Bone marrow (tissue), 2 donors: Measurements from ENCODE around the gene SLC9A3.

Experiments used
- DNase-seq, 2 donors: peaks; one replicate each; lab custom pipeline; 2025; lab: John Stamatoyannopoulos, UW

SLC9A3 gene

DNA sequence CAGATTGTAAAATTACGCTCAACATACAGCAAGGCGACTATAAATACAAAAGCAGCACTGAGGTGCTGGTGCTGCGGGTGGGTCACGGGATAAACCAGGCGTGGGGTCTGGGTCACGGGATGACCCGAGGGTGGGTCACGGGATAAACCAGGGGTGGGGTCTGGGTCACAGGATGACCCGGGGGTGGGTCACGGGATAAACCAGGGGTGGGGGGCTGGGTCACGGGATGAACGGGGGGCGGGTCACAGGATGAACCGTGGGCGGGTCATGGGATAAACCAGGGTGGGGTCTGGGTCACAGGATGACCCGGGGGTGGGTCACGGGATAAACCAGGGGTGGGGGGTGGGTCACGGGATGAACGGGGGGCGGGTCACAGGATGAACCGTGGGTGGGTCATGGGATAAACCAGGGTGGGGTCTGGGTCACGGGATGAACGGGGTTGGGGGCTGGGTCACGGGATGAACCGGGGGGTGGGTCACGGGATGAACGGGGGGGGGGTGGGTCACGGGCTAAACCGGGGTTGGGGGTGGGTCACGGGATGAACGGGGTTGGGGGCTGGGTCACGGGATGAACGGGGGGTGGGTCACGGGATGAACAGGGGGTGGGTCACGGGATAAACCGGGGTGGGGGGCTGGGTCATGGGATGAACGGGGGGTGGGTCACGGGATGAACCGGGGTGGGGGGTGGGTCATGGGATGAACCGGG lies 30.2 kb upstream of the SLC9A3 start:
- no peak for DNase-seq

DNA sequence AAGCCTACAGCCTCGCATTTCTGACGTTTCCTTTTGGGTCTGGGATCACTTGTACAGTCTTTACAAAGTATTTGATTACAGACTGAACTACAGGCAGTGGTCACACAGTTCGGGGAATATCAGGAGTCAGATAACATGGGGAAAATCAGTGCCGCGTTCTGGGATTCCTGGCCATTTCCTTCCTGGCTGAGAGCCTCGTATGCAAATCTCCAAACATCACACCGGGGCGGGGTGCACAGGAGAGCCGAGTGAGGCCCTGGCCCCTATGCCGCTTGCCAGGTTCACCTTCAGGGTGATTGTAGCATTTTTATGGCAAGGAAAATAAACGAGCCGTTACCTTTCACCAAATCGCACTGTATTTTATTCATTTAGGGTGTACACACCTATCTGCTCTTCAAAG lies 29.6 kb upstream of the SLC9A3 start:
- no peak for DNase-seq

DNA sequence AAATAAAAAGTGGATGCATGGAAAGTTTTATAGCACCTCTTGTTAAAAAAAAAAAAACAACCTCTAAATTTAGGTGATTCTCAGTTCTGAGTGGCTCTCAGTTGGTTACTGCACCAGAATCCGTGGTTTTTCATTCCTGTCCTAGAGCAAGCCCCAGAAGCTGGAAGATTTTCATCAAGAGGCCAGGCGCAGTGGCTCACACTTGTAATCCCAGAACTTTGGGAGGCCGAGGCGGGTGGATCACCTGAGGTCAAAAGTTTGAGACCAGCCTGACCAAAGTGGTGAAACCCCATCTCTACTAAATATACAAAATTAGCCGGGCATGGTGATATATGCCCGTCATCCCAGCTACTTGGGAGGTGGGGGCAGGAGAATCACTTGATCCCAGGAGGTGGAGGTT lies 27.2 kb upstream of the SLC9A3 start:
- no peak for DNase-seq

DNA sequence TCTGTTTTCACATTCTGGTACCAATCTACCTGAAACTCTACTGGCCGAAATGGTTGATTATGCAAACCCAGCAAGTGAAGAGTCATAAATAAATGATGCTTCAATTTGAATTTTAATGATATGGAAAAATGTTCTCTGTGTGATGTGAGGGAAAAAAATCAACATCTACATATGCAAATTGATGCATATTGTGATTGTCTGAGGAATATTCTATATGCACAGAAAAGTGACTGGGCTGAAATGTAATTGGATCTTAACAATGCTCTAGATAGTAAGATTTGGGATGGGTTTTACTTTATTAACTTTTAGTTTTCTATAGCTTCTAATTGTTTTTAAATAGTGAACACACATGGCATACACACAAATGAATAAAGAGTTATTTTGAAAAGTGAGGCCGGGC lies 25.0 kb upstream of the SLC9A3 start:
- DNase-seq, result no peak

GRCh38 chr5:548256-548655 lies 24.0 kb upstream of the SLC9A3 start:
- no peak for DNase-seq

- DNase-seq, result no peak
These were observed 23.1 kb upstream of the SLC9A3 start for GRCh38 chr5:547086-547924.

- no peak for DNase-seq
These were observed 22.2 kb upstream of the SLC9A3 start for GRCh38 chr5:546376-546908.

DNA sequence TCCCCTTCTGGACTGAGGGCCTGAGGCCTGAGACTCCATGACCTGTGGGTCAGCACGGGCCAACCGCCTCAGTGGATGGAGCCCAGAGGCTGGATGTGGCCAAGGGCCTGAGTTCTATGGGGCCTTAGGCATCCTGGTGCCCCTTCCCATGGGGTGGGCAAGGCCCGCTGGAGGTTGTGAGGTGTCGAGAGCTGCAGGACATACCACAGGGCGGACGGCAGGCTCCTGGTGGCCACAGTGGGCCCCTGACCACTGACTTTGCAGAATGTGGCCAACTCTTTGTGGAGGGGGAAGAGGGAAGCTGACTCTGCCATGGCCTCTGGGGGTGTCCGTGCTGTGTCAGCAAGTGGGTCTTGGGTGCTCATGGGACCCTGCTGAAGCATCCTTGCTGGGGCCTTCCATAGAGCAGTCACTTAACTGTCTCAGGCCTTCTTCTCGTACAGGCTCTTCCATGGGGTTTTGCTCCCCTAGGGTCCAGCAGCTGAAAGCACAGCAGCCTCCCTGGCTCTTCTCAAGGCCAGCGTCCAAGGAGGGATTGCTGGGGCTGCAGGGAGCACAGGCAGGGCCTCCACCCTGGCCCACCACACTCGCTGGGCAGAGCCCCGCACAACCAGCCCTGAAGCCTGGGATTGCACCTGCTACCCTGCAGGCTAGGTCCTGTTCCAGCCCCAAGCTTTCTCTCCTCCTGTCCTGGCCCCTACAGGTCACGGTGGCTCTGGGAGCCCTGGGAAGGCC lies 21.6 kb upstream of the SLC9A3 start:
- DNase-seq, result no peak

- no peak for DNase-seq
These were observed 20.6 kb upstream of the SLC9A3 start for GRCh38 chr5:544675-545355.

- peak in 1 of 2 donors; percentile 52 for DNase-seq
These were observed 19.8 kb upstream of the SLC9A3 start for GRCh38 chr5:543755-544674.

DNA sequence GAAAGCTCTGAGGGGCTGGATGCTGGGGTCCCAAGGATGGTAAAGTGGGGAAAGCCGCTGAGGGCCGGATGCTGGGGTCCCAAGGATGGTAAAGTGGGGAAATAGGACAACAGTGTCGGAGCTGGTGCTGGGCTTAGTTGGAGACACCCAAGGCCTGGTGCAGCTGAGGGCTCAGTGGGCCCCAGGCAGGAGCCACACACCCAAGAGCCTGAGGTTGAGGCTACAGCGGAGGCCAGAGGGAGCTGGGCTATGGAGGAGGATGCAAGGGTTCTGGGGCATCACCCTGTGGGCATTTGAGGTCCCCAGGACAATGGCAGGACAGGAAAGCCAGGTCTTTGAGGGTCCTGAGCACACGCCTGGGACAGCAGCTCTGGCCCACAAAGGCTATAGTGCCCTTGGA lies 19.1 kb upstream of the SLC9A3 start:
- DNase-seq, result no peak

GRCh38 chr5:542319-543311 lies 18.4 kb upstream of the SLC9A3 start:
- no peak for DNase-seq

DNA sequence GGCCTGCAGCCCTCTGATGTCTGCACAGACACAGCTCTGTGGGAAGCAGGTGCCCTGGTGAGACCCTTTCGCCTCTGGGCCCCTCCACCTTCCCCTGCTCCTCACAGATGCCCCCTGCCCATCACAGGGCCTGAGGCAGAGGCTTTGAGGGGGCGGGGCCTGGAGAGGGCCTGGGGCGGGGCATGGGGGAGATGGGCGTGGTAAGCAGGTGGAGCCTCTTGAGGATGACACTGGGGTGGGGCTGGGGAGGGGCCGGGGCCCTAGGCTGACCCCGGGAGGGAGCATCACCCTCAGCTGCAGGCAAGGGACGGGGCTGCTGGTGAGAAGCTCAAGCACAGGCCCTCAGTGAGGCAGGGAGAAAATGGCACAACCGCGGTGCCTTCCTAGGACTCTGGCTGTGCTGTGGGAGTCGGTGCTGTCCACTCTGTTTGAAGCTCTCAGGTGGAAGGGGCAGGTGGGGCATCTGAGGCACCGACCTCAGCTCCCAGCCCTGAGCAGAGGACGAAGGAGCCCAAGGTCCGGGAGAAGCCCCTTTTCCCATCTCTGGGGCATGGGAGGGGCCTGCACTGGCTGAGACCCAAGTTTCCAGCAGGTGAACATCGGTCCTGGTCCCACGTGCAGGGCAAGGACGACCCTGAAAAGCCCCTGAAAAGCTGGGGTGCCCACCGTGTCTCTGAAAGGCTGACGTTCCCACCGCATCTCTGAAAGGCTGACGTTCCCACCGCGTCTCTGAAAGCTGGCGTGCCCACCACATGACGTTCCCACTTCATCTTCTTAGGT lies 17.5 kb upstream of the SLC9A3 start:
- DNase-seq, result no peak

GRCh38 chr5:540906-541538 lies 16.8 kb upstream of the SLC9A3 start:
- no peak for DNase-seq

GRCh38 chr5:540071-540905 lies 16.0 kb upstream of the SLC9A3 start:
- DNase-seq, result no peak

DNA sequence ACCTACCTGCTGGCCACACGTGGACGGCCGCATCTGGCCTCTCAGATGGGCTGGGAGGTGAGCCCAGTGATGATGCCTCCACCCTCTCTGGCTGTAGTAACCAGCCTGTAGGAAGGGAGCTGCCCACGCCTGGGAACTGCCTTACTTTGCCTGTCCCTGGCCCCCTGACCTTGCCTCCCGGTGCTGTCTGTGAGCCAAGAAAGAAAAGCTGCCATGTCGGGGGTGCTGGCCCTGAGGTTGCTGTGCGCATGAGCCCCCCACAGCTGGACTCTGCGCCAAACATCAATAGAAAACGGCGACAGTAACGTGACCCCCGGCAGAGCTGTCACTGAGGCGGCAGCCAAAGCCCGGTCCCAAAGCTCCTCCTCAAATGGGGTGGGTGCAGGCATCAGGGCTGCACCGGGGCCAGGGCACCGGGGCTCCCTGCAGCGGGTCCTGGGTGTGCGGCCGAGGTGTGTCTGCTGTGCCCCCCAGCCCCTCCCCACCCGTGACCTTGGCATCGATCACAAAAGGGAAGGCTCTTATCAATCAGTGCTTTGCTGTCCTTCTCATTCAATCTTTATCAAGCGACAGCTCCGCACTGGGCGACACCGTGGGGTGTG lies 15.3 kb upstream of the SLC9A3 start:
- DNase-seq, result no peak
